ENCODE data around the gene TSSK1B.

DNA sequence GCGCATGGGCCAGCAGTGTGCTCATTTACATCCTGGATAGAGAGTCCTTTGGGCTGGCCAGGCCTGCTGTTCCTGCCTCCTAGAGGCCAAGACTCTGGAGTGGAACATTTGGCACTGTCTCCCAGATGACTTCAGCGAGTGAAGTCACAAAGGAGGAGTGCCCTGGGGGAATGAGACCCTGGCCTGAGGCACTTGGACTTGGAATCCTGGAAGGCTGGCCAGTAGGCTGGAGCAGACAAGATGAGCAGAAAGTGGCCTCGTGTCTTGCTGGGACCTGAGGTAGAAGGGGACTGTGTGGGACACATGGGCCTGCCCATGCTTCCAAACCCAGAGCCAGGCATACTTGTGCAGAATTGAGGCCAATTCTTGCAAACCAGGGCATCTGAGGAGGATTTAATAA, at the start of gene TSSK1B:
- TF ChIP-seq, protein P1, sequence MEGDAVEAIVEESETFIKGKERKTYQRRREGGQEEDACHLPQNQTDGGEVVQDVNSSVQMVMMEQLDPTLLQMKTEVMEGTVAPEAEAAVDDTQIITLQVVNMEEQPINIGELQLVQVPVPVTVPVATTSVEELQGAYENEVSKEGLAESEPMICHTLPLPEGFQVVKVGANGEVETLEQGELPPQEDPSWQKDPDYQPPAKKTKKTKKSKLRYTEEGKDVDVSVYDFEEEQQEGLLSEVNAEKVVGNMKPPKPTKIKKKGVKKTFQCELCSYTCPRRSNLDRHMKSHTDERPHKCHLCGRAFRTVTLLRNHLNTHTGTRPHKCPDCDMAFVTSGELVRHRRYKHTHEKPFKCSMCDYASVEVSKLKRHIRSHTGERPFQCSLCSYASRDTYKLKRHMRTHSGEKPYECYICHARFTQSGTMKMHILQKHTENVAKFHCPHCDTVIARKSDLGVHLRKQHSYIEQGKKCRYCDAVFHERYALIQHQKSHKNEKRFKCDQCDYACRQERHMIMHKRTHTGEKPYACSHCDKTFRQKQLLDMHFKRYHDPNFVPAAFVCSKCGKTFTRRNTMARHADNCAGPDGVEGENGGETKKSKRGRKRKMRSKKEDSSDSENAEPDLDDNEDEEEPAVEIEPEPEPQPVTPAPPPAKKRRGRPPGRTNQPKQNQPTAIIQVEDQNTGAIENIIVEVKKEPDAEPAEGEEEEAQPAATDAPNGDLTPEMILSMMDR (IDR thresholded peaks at IDR 0.05; ENCODE audit: insufficient read depth, low read length, poor library complexity, severe bottlenecking), result no peak
- no peak for TF ChIP-seq EZH2phosphoT487 (conservative IDR thresholded peaks at IDR 0.05; ENCODE audit: low read length)
